Subcutaneous adipose tissue (tissue), 4 donors: ENCODE data around the gene LRRC8C. TPM values are rescaled to one million over a fixed set of nuclear protein-coding genes. Genes with fewer than 3 reads are reported as not detected.

Source experiments
- CTCF ChIP-seq: fragments of 450-650 bp; IDR thresholded peaks from one replicate; pipeline ENCODE4 v1.5.1; 2016; ENCODE audit warnings: low read depth, mild to moderate bottlenecking, control low read depth, antibody characterized with exemption, moderate library complexity
- total RNA-seq, 4 donors: library from RNA; depleted of rRNA; stranded (reverse); fragments of >200 nt; gene quantifications; one replicate each; pipeline ENCODE4 v1.1.0, GENCODE V29; 2016

Gene LRRC8C
- total RNA-seq, 4 donors from 2014 or later: 11.7 to 47.8 (median 22.1) TPM

- no peak for TF ChIP-seq CTCF
Measured at GRCh38 chr1:89615676-89616598, 17.0 kb upstream of the LRRC8C start.

- no peak for TF ChIP-seq CTCF
Measured at GRCh38 chr1:89616844-89617627, 15.9 kb upstream of the LRRC8C start.

GRCh38 chr1:89620664-89621063 lies 12.3 kb upstream of the LRRC8C start:
- no peak for TF ChIP-seq CTCF

GRCh38 chr1:89622895-89623294 lies 10.0 kb upstream of the LRRC8C start:
- TF ChIP-seq CTCF: no peak

- TF ChIP-seq CTCF: no peak
Measured at GRCh38 chr1:89624314-89624713, 8.6 kb upstream of the LRRC8C start.

- no peak for TF ChIP-seq CTCF
Measured at GRCh38 chr1:89624715-89625323, 8.1 kb upstream of the LRRC8C start.

GRCh38 chr1:89627596-89627962 lies 5.3 kb upstream of the LRRC8C start:
- no peak for TF ChIP-seq CTCF
